Neural crest cell (in vitro differentiated cells): ENCODE measurements around the gene SERPINI1. TPM values are rescaled to one million over a fixed set of nuclear protein-coding genes. Genes with fewer than 3 reads are reported as not detected.

Source experiments
- DNase-seq: peaks from one replicate; pipeline ENCODE4 v3.0.0; 2021; ENCODE audit warnings: low read depth, mixed read lengths, low spot score
- H3K27ac Mint-ChIP-seq: one replicate; pipeline ENCODE4 v1.8.0; 2021; ENCODE audit warnings: mild to moderate bottlenecking, mixed read lengths; ENCODE audit not compliant: unreplicated experiment
- H3K27me3 Mint-ChIP-seq: 2 replicates; pipeline ENCODE4 v1.8.0; 2021; ENCODE audit warnings: low read depth, mild to moderate bottlenecking, mixed read lengths
- H3K36me3 Mint-ChIP-seq: 2 replicates; pipeline ENCODE4 v1.8.0; 2021; ENCODE audit warnings: low read depth, mild to moderate bottlenecking, mixed read lengths
- H3K4me1 Mint-ChIP-seq: 2 replicates; pipeline ENCODE4 v1.8.0; 2021; ENCODE audit warnings: mixed read lengths
- H3K4me3 Mint-ChIP-seq: one replicate; pipeline ENCODE4 v1.8.0; 2021; ENCODE audit warnings: mild to moderate bottlenecking, mixed read lengths
- H3K9me3 Mint-ChIP-seq: 2 replicates; pipeline ENCODE4 v1.8.0; 2021; ENCODE audit warnings: mixed read lengths
- CTCF ChIP-seq: fragments of 200-600 bp; sonication (generic); conservative IDR thresholded peaks from 2 replicates; pipeline ENCODE4 v1.5.0; 2021; ENCODE audit warnings: antibody characterized with exemption, mild to moderate bottlenecking
- total RNA-seq: library from RNA; stranded (reverse); gene quantifications from 2 replicates; pipeline ENCODE4 v1.2.1, GENCODE V29; 2021

Gene SERPINI1
- total RNA-seq, 1 donor from 2014 or later = 1.0 TPM

DNA sequence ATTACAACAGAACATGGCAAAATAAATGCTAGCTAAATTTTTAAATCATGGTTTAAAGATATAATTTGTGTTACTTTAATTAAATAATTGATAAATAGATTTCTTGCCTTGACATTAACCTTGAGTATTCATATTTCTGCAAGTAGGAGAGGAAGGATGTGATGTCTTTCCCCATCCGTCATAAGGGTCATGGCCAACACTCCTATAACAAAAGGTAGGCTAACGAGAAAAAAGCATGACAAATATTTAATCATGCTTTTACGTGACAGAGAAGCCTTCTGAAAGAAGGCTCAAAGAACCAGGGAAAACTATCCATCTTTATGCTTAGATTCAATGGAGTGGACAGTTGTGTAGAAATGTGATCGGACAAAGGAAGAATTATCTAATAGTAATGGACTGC lies 135.2 kb downstream of the SERPINI1 start:
- Mint-ChIP-seq H3K27ac (no peak overlapping the region), H3K27me3 (no peaks in the 10 kb centered on the region), H3K36me3 (no peaks in the 10 kb centered on the region), H3K4me3 (no peak overlapping the region), H3K9me3 (peaks cover 3% of the 10 kb centered on the region), H3K4me1 (peaks cover 8% of the 10 kb centered on the region)
- TF ChIP-seq CTCF = no peak
- no peak for DNase-seq

GRCh38 chr3:167872032-167872431 lies 136.5 kb downstream of the SERPINI1 start:
- Mint-ChIP-seq H3K4me1 (peaks cover 8% of the 10 kb centered on the region), H3K27me3 (no peaks in the 10 kb centered on the region), H3K4me3 (no peak overlapping the region), H3K27ac (no peak overlapping the region), H3K36me3 (no peaks in the 10 kb centered on the region), H3K9me3 (peaks cover 3% of the 10 kb centered on the region)
- no peak for TF ChIP-seq CTCF
- no peak for DNase-seq

GRCh38 chr3:167872941-167873340 lies 137.4 kb downstream of the SERPINI1 start:
- H3K36me3 Mint-ChIP-seq = no peaks in the 10 kb centered on the region
- H3K27ac Mint-ChIP-seq = no peak overlapping the region
- no peak for DNase-seq
- peaks cover 3% of the 10 kb centered on the region for H3K9me3 Mint-ChIP-seq
- peak; percentile 46 for TF ChIP-seq CTCF
- no peaks in the 10 kb centered on the region for H3K27me3 Mint-ChIP-seq
- peaks cover 8% of the 10 kb centered on the region for H3K4me1 Mint-ChIP-seq
- H3K4me3 Mint-ChIP-seq = no peak overlapping the region

DNA sequence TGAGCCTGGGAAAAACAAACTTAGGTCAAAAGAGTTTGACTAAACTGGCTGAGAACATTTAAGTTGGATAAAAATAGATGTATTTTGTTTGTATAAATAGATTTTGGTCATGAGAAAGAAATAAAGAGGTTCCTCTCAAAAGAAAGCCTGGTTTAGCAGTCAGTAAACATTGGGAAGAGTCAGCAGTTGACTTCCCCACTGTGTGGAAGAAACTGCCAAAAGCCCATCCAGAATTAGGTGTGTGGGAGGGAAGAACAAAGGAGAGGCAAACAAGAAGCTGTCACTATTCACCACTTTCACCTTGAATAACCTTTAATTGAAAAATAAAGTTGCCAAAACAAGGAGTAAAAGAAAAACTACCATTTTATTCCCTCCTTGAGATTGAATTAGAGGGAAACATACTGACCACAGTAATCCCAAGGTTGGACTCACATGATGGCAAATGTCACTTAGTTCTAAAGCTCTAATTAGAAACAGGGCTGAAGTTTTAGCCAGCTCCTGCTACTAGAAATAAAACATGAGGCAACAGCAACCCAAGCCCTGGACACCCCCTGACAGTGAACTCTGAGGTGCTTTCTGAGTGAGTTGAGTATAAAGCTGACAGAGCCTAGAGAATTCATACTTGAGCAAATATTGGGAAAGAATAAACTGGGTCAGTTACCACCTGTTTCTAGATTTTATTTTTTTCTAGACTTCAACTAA lies 139.3 kb downstream of the SERPINI1 start:
- Mint-ChIP-seq H3K4me3 (no peak overlapping the region), H3K4me1 (peaks cover 8% of the 10 kb centered on the region), H3K9me3 (no peaks in the 10 kb centered on the region), H3K36me3 (no peaks in the 10 kb centered on the region), H3K27ac (no peak overlapping the region), H3K27me3 (no peaks in the 10 kb centered on the region)
- no peak for DNase-seq
- no peak for TF ChIP-seq CTCF

Other genes with a start within 250 kb of the SERPINI1 start
- 3.5 and 5.4 TPM in 2 replicates for gene WDR49, start 81.8 kb upstream of the SERPINI1 start, total RNA-seq
- gene PDCD10, start 829 bp upstream of the SERPINI1 start, total RNA-seq = 34.6 and 35.5 TPM in 2 replicates